Measurements from ENCODE around the gene MAPKAPK3. TPM values are rescaled to one million over a fixed set of nuclear protein-coding genes. Genes with fewer than 3 reads are reported as not detected.

Gene MAPKAPK3
- total and polyA plus RNA-seq, 2 donors (not counting 3 experiments of a cell fraction or from before 2014, with no cell fraction given): 21.3 to 30.5 TPM

GRCh38 chr3:50628601-50629000 lies 11.7 kb downstream of the MAPKAPK3 start:
- H3K9ac ChIP-seq (replicated peaks; ENCODE audit: extremely low read depth, insufficient read depth, low read length): no peak overlapping the region
- POLR2A ChIA-PET: no interaction called here
- FAIRE-seq: no peak

More at GRCh38 chr3:50628601-50629000, 11.7 kb downstream of the MAPKAPK3 start:
- H3K27ac ChIP-seq (ENCODE audit: insufficient read depth, low read depth, low read length): no peak overlapping the region
- dilution Hi-C loops (cut with MboI; ENCODE audit: extremely low pct_ligation_motif_present, low sequenced_read_pairs) (no loop called here), intact Hi-C loops (cut with micrococcal nuclease) (no loop called here)
- CTCF ChIA-PET: interaction anchor here (1.1 to 3.2 kb wide), 4 partner anchors 10 to 743 kb away, joined by 3 to 20 read pairs (median 5); partner anchors contain the start of gene MAPKAPK3
- no peaks in the 10 kb centered on the region for H3K9me1 ChIP-seq (replicated peaks; ENCODE audit: control insufficient read depth, extremely low read depth, insufficient read depth, low read length)
- H3K4me2 ChIP-seq (ENCODE audit: insufficient read depth, low read length): no peak overlapping the region
- no peak overlapping the region for H3K4me3 ChIP-seq (replicated peaks in 1 of 3; ENCODE audit: insufficient read depth in 1 of 3, low read depth in 1 of 3, low read length in 3 of 3)
- no peaks in the 10 kb centered on the region for H3K27me3 ChIP-seq (ENCODE audit: control insufficient read depth in 2 of 2, insufficient read depth in 2 of 2, low read length in 2 of 2)
- no peaks in the 10 kb centered on the region for H3K79me2 ChIP-seq (ENCODE audit: control insufficient read depth, insufficient read depth, low read length)
- DNase-seq (ENCODE audit: low read depth, low spot score): no peak
- BruUV-seq (replicated peaks): no TSS peak
- no peak overlapping the region for H2AFZ ChIP-seq (ENCODE audit: low read depth, low read length)
- no peaks in the 10 kb centered on the region for H4K20me1 ChIP-seq (replicated peaks; ENCODE audit: control insufficient read depth, extremely low read depth, insufficient read depth, low read length)
- H3K36me3 ChIP-seq (ENCODE audit: control insufficient read depth in 2 of 2, extremely low read depth in 1 of 2, insufficient read depth in 2 of 2, low read length in 2 of 2): no peaks in the 10 kb centered on the region
- H3K4me1 ChIP-seq (ENCODE audit: control insufficient read depth, extremely low read depth, insufficient read depth, low read length): peaks cover 7% of the 10 kb centered on the region
- no peaks in the 10 kb centered on the region for H3K9me3 ChIP-seq (replicated peaks; ENCODE audit: control insufficient read depth, insufficient read depth, low read length)
- TF ChIP-seq CTCF (IDR thresholded peaks at IDR 0.05; ENCODE audit: extremely low read depth in 1 of 2, insufficient read depth in 1 of 2, low read depth in 1 of 2, low read length in 2 of 2): no peak
- TF ChIP-seq POLR2AphosphoS5 (IDR thresholded peaks at IDR 0.05; ENCODE audit: insufficient read depth, low read depth, low read length): no peak
- no peak for TF ChIP-seq JUN (IDR thresholded peaks at IDR 0.05; ENCODE audit: borderline replicate concordance, insufficient read depth, insufficient read length, low read depth)
- TF ChIP-seq MAX (IDR thresholded peaks at IDR 0.05; ENCODE audit: insufficient read depth, insufficient read length): no peak
- no peak for TF ChIP-seq FOS (IDR thresholded peaks at IDR 0.05; ENCODE audit: borderline replicate concordance, insufficient read depth, low read length)
- no peak for TF ChIP-seq MYC (IDR thresholded peaks at IDR 0.05; ENCODE audit: low read depth, low read length)
- no peak for TF ChIP-seq EZH2 (IDR thresholded peaks at IDR 0.05; ENCODE audit: borderline replicate concordance, low read depth, low read length, severe bottlenecking)
- no peak for TF ChIP-seq POLR2A (IDR thresholded peaks at IDR 0.05; ENCODE audit: low read depth, low read length)
- TF ChIP-seq GATA2 (IDR thresholded peaks at IDR 0.05; ENCODE audit: insufficient read depth, insufficient read length, low read depth, low read length): no peak

Data from endothelial cell of umbilical vein (primary cell).